ENCODE results near the gene ASPHD1.
A peak's percentile ranks its signal among the peaks of the same experiment; 100 is the strongest.

GRCh38 chr16:29910819-29911675 lies 10.8 kb downstream of the ASPHD1 start:
- peak in 1 of 3 donors; percentile 35 for TF ChIP-seq POLR2AphosphoS5 (IDR thresholded peaks at IDR 0.05)
- no peak for TF ChIP-seq CTCF (IDR thresholded peaks at IDR 0.05 in 8 of 11, conservative IDR thresholded peaks at IDR 0.05 in 3 of 11)
- TF ChIP-seq POLR2A (IDR thresholded peaks at IDR 0.05), result no peak

All from spleen (tissue), 7 donors.